ENCODE measurements around the gene FES.

The FES gene

GRCh38 chr15:90933301-90933700 lies 49.0 kb downstream of the FES start:
- no peak for DNase-seq

GRCh38 chr15:90934256-90934948 lies 50.1 kb downstream of the FES start:
- peak; percentile 47 to 76 (median 56) for DNase-seq

GRCh38 chr15:90934949-90935751 lies 50.8 kb downstream of the FES start, which contains the start of gene UNC45A:
UNC45A (plus strand) TSS chr15:90935285; CDS start chr15:90935325, 40 bp downstream.
- DNase-seq, result peak; percentile 87 to 98 (median 90)

GRCh38 chr15:90936823-90937222 lies 52.5 kb downstream of the FES start:
- no peak for DNase-seq

GRCh38 chr15:90938261-90938660 lies 54.0 kb downstream of the FES start:
- no peak for DNase-seq

- no peak for DNase-seq
Observed at GRCh38 chr15:90939756-90940155, 55.5 kb downstream of the FES start.

- no peak for DNase-seq
Observed at GRCh38 chr15:90941038-90941437, 56.7 kb downstream of the FES start.

- no peak for DNase-seq
Observed at GRCh38 chr15:90942354-90943120, 58.2 kb downstream of the FES start.

- no peak for DNase-seq
Observed at GRCh38 chr15:90945091-90945490, 60.8 kb downstream of the FES start.
